ENCODE measurements around the gene RTN1. TPM values are rescaled to one million over a fixed set of nuclear protein-coding genes. Genes with fewer than 3 reads are reported as not detected.

The RTN1 gene
- total and polyA plus RNA-seq, 7 donors: 1.2 to 25.7 (median 8.0) TPM

DNA sequence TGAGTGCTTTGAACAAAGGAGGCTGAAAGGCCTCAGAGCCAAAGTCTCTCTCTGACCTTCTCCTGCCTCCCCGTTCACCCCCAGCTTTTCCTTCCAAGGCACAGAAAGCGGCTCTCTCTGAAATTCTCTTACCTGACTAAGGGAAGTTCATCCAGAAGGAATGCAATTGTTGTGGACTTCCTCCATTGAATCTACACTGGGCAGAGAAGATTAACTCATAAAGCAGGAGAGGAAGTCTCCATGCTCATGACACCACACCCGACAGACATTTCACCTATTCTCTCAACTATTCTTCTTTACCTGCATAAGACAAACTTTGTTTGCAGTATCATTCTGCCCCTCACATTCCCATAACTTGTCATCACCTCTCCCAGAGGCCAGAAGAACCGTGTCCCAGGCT lies 164.7 kb downstream of the RTN1 start:
- Histone ChIP-seq H3K4me1 (no peaks in the 10 kb centered on the region), H3K4me3 (no peak overlapping the region), H3K9me3 (no peaks in the 10 kb centered on the region), H3K27me3 (no peaks in the 10 kb centered on the region), H3K36me3 (no peaks in the 10 kb centered on the region), H3K27ac (no peak overlapping the region)
- intact Hi-C loops (cut with DNase I): no loop called here
- no peak for DNase-seq
- TF ChIP-seq POLR2AphosphoS5 (IDR thresholded peaks at IDR 0.05) (no peak), POLR2A (IDR thresholded peaks at IDR 0.05) (no peak), EP300 (IDR thresholded peaks at IDR 0.05) (no peak)
- TF ChIP-seq, protein P1, sequence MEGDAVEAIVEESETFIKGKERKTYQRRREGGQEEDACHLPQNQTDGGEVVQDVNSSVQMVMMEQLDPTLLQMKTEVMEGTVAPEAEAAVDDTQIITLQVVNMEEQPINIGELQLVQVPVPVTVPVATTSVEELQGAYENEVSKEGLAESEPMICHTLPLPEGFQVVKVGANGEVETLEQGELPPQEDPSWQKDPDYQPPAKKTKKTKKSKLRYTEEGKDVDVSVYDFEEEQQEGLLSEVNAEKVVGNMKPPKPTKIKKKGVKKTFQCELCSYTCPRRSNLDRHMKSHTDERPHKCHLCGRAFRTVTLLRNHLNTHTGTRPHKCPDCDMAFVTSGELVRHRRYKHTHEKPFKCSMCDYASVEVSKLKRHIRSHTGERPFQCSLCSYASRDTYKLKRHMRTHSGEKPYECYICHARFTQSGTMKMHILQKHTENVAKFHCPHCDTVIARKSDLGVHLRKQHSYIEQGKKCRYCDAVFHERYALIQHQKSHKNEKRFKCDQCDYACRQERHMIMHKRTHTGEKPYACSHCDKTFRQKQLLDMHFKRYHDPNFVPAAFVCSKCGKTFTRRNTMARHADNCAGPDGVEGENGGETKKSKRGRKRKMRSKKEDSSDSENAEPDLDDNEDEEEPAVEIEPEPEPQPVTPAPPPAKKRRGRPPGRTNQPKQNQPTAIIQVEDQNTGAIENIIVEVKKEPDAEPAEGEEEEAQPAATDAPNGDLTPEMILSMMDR (IDR thresholded peaks at IDR 0.05): no peak
- 44 to 72% methylated on average over 4 of the region's 4 CpGs for WGBS, 2 donors

DNA sequence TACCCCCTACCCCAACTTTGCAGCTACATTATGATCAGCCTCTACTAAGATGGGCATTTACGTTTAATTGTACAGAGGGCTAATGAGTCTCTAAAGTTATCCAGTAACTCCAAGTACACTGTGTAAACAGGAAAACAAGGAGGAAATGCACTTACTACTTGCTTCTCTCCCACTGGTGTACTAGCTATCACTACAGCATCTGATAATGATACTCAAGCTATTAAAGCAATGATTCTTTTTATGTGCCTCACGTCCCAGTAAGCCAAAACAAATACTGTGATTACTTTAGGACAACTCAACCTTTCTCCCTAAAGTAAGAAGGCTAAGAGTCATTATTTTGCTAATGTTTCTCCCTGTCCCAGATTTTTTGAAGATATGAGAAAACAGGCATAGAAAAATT lies 165.3 kb downstream of the RTN1 start:
- TF ChIP-seq POLR2AphosphoS5 (IDR thresholded peaks at IDR 0.05): no peak
- no peak for TF ChIP-seq EP300 (IDR thresholded peaks at IDR 0.05)
- TF ChIP-seq POLR2A (IDR thresholded peaks at IDR 0.05): no peak
- TF ChIP-seq, protein P1 (IDR thresholded peaks at IDR 0.05): no peak
- 15 to 62% methylated on average over 2 of the region's 2 CpGs for WGBS, 2 donors
- no peak overlapping the region for H3K4me3 ChIP-seq
- H3K9me3 ChIP-seq: no peaks in the 10 kb centered on the region
- DNase-seq: no peak
- no peak overlapping the region for H3K27ac ChIP-seq
- intact Hi-C loops (cut with DNase I): no loop called here
- no peaks in the 10 kb centered on the region for H3K27me3 ChIP-seq
- H3K4me1 ChIP-seq: no peaks in the 10 kb centered on the region
- no peaks in the 10 kb centered on the region for H3K36me3 ChIP-seq

DNA sequence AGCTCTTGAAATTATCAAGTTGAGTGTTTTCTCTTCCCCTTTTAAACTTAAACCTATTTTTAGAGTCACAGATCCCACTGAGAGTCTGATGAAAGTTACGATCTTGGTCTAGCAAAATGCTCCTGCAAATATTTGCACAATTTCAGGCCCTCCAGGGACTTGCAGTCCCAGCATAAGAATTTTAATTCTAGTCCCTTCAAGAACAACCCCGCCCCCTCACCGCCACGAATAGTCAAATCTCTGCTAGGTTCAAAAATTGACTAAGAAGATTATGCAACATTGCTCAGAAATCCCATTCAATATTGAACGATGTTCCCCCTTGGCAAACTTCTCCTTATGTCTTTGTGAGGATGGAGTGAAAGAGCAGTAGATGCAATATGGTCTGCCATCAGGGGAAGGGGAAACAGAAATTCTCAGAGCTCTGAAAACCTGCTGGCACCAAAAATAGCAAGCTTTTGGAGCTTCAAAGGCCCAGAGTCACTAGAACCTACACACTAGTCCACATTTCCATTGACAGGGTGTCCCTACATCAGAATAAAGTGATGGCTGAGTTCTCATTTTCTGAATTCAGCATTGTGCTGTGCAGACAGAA lies 166.4 kb downstream of the RTN1 start:
- H3K9me3 ChIP-seq: no peaks in the 10 kb centered on the region
- no peaks in the 10 kb centered on the region for H3K36me3 ChIP-seq
- H3K4me3 ChIP-seq: no peak overlapping the region
- 73 to 88% methylated on average over 5 of the region's 5 CpGs for WGBS, 2 donors
- intact Hi-C loops (cut with DNase I): no loop called here
- no peaks in the 10 kb centered on the region for H3K27me3 ChIP-seq
- H3K4me1 ChIP-seq: no peaks in the 10 kb centered on the region
- H3K27ac ChIP-seq: no peak overlapping the region
- TF ChIP-seq POLR2A (IDR thresholded peaks at IDR 0.05): no peak
- TF ChIP-seq, protein P1 (IDR thresholded peaks at IDR 0.05): no peak
- DNase-seq: no peak

DNA sequence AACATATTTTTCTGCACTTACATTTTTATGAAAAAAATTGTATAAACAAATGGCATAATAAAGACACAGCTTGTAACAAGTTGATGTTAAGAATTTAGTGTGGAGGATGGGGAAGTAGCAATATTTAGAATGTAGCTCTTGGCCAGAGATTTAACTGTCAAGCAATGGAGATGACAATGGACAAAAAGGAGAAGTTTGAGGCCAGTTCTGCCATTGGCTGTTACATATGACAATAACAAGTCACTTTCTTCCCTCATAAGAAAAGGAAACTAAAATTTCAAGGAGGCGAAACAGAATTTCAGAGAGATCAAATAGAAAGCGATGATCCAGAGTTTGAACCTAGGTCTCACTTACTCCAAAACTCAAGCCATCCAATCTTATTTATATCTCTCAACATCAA lies 171.1 kb downstream of the RTN1 start:
- no peaks in the 10 kb centered on the region for H3K9me3 ChIP-seq
- H3K4me3 ChIP-seq: no peak overlapping the region
- H3K27me3 ChIP-seq: no peaks in the 10 kb centered on the region
- no peak overlapping the region for H3K27ac ChIP-seq
- 92 to 95% methylated on average over 2 of the region's 2 CpGs for WGBS, 2 donors
- no peak for TF ChIP-seq POLR2A (IDR thresholded peaks at IDR 0.05)
- TF ChIP-seq EP300 (IDR thresholded peaks at IDR 0.05): no peak
- TF ChIP-seq, protein P1 (IDR thresholded peaks at IDR 0.05): no peak
- TF ChIP-seq POLR2AphosphoS5 (IDR thresholded peaks at IDR 0.05): no peak
- DNase-seq: no peak
- no peaks in the 10 kb centered on the region for H3K36me3 ChIP-seq
- no peaks in the 10 kb centered on the region for H3K4me1 ChIP-seq
- intact Hi-C loops (cut with DNase I): no loop called here

DNA sequence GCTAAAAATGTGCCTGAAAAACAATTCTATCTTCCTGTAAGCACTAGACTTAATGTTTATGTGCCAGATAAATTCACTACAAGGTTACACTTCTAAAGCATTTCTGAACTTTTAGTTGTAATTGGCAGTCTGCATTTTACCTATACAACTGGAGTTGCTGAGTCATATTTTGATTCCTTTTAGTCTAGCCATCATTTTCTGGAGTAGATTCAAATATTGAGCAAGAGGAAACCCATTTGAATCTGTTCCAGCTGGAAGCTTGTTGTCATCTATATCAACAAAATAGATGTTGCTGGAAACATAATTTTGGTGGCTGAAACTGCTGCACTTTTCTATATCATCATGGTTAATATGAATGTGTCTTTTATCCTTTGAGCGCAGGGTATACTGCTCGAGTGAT lies 171.8 kb downstream of the RTN1 start:
- no peak overlapping the region for H3K4me3 ChIP-seq
- WGBS, 2 donors: 88 to 95% methylated on average over 2 of the region's 2 CpGs
- H3K27me3 ChIP-seq: no peaks in the 10 kb centered on the region
- intact Hi-C loops (cut with DNase I): no loop called here
- TF ChIP-seq, protein P1 (IDR thresholded peaks at IDR 0.05): no peak
- no peak for TF ChIP-seq POLR2AphosphoS5 (IDR thresholded peaks at IDR 0.05)
- TF ChIP-seq POLR2A (IDR thresholded peaks at IDR 0.05): no peak
- no peak for TF ChIP-seq EP300 (IDR thresholded peaks at IDR 0.05)
- no peak for DNase-seq
- no peaks in the 10 kb centered on the region for H3K9me3 ChIP-seq
- no peaks in the 10 kb centered on the region for H3K4me1 ChIP-seq
- H3K36me3 ChIP-seq: no peaks in the 10 kb centered on the region
- H3K27ac ChIP-seq: no peak overlapping the region

Measured in sigmoid colon (tissue), 7 donors.